Measurements from ENCODE around the gene SLC6A9.

- TF ChIP-seq CTCF (IDR thresholded peaks at IDR 0.05) (no peak), POLR2A (IDR thresholded peaks at IDR 0.05) (no peak)
Observed at GRCh38 chr1:43991476-43992231, 39.6 kb downstream of the SLC6A9 start, which contains the start of gene CCDC24.
